ENCODE data around the gene CPXM1. TPM values are rescaled to one million over a fixed set of nuclear protein-coding genes. Genes with fewer than 3 reads are reported as not detected.

The CPXM1 gene
- total and polyA plus RNA-seq, 9 of the 15 experiments (the other 6 are each of a cell fraction or from before 2014, with no cell fraction given) = 0.04 to 1.1 (median 0.37) TPM; not detected in 2

GRCh38 chr20:2798095-2798805, 2.2 kb downstream of the CPXM1 start:
- CTCF ChIA-PET (ENCODE audit: low intra/inter-chr PET ratio) = no interaction called here
- TF ChIP-seq NFRKB (IDR thresholded peaks at IDR 0.05; ENCODE audit: low read depth) (no peak), E2F4 (CRISPR knock-in tag; IDR thresholded peaks at IDR 0.05; ENCODE audit: low read depth) (no peak), XRCC5 (IDR thresholded peaks at IDR 0.05; ENCODE audit: low read depth, low read length) (no peak), E2F1 (CRISPR knock-in tag; IDR thresholded peaks at IDR 0.05) (no peak), ZNF3 (CRISPR knock-in tag; IDR thresholded peaks at IDR 0.05) (no peak), ZNF134 (CRISPR knock-in tag; conservative IDR thresholded peaks at IDR 0.05) (no peak), RAD21 (CRISPR knock-in tag; conservative IDR thresholded peaks at IDR 0.05 in 1 of 2, IDR thresholded peaks at IDR 0.05 in 1 of 2) (no peak), ZFP91 (CRISPR knock-in tag; IDR thresholded peaks at IDR 0.05) (no peak), SMAD1 (IDR thresholded peaks at IDR 0.05; ENCODE audit: low read depth, low read length, partially characterized antibody) (no peak), BRD4 (IDR thresholded peaks at IDR 0.05) (no peak), YBX1 (IDR thresholded peaks at IDR 0.05) (no peak), KDM5B (IDR thresholded peaks at IDR 0.05; ENCODE audit: insufficient replicate concordance, low read depth, low read length) (no peak), ZNF75A (CRISPR knock-in tag; IDR thresholded peaks at IDR 0.05) (no peak), STAT5A (IDR thresholded peaks at IDR 0.05; ENCODE audit: borderline replicate concordance, low read length) (no peak), ZNF717 (CRISPR knock-in tag; IDR thresholded peaks at IDR 0.05) (no peak)
- TF ChIP-seq, protein P1, sequence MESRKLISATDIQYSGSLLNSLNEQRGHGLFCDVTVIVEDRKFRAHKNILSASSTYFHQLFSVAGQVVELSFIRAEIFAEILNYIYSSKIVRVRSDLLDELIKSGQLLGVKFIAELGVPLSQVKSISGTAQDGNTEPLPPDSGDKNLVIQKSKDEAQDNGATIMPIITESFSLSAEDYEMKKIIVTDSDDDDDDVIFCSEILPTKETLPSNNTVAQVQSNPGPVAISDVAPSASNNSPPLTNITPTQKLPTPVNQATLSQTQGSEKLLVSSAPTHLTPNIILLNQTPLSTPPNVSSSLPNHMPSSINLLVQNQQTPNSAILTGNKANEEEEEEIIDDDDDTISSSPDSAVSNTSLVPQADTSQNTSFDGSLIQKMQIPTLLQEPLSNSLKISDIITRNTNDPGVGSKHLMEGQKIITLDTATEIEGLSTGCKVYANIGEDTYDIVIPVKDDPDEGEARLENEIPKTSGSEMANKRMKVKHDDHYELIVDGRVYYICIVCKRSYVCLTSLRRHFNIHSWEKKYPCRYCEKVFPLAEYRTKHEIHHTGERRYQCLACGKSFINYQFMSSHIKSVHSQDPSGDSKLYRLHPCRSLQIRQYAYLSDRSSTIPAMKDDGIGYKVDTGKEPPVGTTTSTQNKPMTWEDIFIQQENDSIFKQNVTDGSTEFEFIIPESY (CRISPR knock-in tag; IDR thresholded peaks at IDR 0.05) = no peak

More at GRCh38 chr20:2798095-2798805, 2.2 kb downstream of the CPXM1 start:
- intact Hi-C loops (cut with micrococcal nuclease) (no loop called here), in situ Hi-C loops (cut with MboI) (no loop called here)
- no peaks in the 10 kb centered on the region for H3K9me3 ChIP-seq (replicated peaks; ENCODE audit: control insufficient read depth, insufficient read depth, low read depth, low read length)
- H3K27me3 ChIP-seq (ENCODE audit: control insufficient read depth in 2 of 2, insufficient read depth in 2 of 2, low read length in 2 of 2) = peaks cover 15 to 59% of the 10 kb centered on the region in 2 experiments; a peak in 4 of 5 replicates
- no peak overlapping the region for H3K4me3 ChIP-seq
- H3K4me1 ChIP-seq (replicated peaks in 1 of 2; ENCODE audit: control insufficient read depth in 2 of 2, insufficient read depth in 2 of 2, low read length in 2 of 2) = peaks cover 2 to 34% of the 10 kb centered on the region in 2 experiments; a peak in 4 of 5 replicates
- H3K4me2 ChIP-seq (ENCODE audit: insufficient read depth, low read length) = no peak overlapping the region
- POLR2A ChIA-PET = no interaction called here
- no peak overlapping the region for H3K27ac ChIP-seq (ENCODE audit: extremely low read depth, low read depth, low read length)
- FAIRE-seq (no peak), ATAC-seq (no peak), DNase-seq (ENCODE audit: extremely low read depth in 1 of 4, low spot score in 3 of 4) (no peak)
- H3K9me1 ChIP-seq (ENCODE audit: control insufficient read depth, insufficient read depth, low read length) = no peaks in the 10 kb centered on the region
- WGBS (ENCODE audit: insufficient coverage, low coverage, missing lambda C conversion rate) = 18% methylated on average over 10 of the region's 19 CpGs
- no peak overlapping the region for H2AFZ ChIP-seq (ENCODE audit: low read depth, low read length)
- BruUV-seq (replicated peaks) = no TSS peak
- H3K79me2 ChIP-seq (ENCODE audit: control insufficient read depth, insufficient read depth, low read length) = no peaks in the 10 kb centered on the region
- no peaks in the 10 kb centered on the region for H3K36me3 ChIP-seq (ENCODE audit: control insufficient read depth, insufficient read depth, low read length)
- peak overlapping the region in 1 of 2 experiments; percentile 16; a peak in 1 of 4 replicates for H3K9ac ChIP-seq (ENCODE audit: insufficient read depth in 1 of 2, low read depth in 2 of 2, low read length in 2 of 2)
- H4K20me1 ChIP-seq (replicated peaks; ENCODE audit: control insufficient read depth, insufficient read depth, low read length) = peaks cover 12% of the 10 kb centered on the region; the same call in 1 of the 2 replicates

Measured in K562 (cell line).